Endometrium (tissue), 2 donors: ENCODE results near the gene HIGD1C.
"Not testable (repeated sequence)": the region's sequence is repeated elsewhere in the genome, so short reads cannot be mapped to it uniquely, and the experiment has no call there.

Experiments
- FAIRE-seq: peaks from 2 replicates; lab custom pipeline; 2012; peaks lifted over from hg19 to GRCh38; lab: Jason Lieb, UNC
- donor health status: control.
- donor health status: control.

The HIGD1C gene

DNA sequence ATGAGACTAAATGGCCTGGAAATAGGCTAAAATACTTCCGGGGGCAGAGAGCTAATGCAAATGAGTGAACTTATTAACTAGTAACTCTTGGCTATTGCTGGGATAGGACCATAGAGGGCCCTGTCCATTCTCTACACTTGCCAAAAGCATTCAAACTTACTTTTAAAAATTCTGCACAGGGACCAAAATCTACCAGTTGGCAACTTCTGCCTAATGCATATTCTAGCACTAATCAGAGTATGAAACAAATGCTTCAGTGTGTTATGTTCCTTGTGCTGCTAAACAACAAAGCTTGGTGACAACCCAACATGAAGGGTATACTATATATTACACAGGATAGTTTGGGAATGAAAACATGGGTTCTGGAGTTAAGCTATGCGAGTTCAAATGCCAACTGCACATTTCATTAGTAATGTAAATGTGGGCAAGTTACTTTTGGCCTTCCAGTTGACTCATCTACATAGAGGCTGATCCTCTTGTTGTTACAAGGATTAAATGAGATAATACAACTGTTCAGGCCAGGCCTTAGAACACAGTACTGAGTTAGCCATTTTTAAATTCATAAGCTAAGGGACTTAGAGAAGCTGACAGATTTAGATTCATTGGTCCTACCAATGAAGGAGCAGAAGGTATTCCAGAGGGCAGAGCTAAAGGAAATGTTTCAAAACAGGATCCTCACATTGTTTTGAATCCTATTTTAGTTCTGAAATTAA, 32.4 kb downstream of the HIGD1C start:
- no peak for FAIRE-seq

- FAIRE-seq: no peak
These were observed 33.0 kb downstream of the HIGD1C start for GRCh38 chr12:50985322-50985721.

DNA sequence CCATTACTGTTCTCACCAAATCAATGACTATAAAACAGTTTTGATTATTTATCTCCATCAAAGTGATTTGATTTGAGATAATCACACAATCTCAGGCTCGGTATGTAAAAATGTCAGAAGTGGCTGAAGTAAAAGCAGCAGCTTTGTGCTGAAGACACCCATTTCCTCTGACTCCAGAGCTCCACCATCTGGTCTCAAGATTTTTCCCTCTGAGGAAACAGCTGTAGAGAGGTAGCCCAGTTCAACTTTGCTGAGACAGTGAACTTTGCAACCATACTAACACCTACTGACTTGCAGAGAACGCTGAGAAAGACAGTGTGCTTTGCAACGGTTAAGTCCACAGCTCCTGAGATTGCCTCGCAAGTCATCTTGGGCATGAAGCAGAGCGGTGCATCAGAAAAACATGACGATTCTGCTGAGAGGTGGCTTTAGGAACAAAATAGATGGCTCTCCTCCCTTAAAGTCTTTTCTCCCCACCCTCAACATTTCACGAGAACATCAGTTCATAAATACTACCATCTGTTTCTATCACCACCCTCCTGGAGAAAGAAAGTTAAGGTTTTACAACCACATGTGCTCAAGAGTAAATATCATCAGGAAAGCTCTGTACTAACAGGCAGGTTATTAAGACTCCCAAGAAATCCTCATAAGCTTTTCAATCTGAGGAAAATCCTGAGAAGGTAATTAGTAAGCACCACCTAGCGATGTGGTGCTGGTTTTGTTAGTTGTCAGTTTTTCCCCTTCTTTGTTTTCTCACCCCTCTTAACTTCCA, 34.8 kb downstream of the HIGD1C start:
- peak; percentile 37 for FAIRE-seq

DNA sequence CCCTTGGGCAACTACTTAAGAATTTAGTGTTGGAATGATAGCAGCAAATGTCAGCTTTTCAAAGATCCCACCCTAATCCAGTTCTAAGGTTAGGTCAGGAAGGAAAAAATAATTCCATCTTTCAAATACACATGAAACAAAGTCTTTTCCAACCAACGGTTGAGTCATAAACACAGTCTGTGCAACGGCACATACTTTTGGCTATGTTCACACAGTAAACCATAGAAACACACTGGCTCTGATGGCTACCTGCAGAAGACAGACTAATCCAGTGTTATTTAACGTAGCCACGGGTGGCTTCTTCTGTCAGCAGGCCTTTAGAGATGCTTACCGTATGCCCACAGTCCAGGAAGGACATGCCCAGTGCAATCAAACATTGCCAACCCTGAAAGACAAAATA, 35.7 kb downstream of the HIGD1C start:
- no peak for FAIRE-seq

DNA sequence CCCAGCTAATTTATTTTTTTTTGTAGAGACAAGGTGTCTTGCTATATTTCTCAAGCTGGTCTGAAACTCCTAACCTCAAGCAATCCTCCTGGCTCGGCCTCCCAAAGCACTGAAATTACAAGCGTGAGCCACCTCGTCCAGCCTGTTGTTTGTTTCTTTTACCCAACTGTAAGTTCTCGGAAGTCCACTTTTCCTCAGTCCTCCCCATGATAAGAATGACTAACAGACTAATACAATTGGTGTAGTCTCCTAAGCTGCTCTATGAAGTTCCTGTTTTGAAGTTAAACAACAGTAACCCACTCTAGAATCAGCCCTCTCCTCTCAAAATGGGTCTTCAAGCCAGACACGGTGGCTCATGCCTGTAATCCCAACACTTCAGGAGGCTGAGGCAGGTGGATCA, 36.5 kb downstream of the HIGD1C start:
- FAIRE-seq: no peak

- no peak for FAIRE-seq
These were observed 37.9 kb downstream of the HIGD1C start for GRCh38 chr12:50990147-50990727.

DNA sequence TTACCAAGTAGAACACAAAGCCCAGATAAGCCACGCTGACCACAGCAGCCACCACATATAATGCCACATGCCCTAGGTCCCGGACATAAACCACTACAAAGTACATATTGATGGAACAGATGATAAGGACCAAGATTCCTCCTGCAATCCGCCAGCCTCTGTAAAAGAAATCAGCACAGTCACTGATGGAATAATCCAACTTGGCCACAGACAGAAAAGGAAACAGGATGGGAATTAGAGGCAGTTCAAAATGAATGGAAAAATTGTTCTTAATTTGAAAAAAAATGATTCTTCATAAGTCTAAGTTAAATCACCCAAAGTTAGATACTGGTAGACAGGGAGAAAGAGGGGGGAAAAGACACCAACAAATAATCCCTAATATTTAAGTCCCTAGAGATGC, 38.4 kb downstream of the HIGD1C start:
- FAIRE-seq: no peak

DNA sequence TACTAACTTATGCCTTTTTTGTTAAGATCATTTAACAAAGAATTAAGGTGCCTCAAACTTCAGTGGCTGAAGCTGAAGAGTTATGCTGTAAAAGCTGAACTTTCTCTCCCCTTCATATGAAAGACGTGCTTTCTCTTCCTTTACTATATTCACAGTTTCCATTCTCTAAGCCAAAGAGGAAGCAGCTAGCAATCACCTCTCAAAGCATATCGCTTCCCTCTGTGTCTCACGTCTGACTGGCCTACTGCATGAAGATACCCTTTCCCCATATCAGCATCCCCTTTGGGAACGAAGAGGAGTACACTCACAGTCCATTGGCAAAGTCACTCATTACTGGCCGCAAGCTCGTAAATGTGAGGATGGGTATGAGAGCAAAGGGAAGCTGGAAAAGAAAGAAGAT, 38.9 kb downstream of the HIGD1C start:
- FAIRE-seq: no peak

- FAIRE-seq: no peak
These were observed 40.5 kb downstream of the HIGD1C start for GRCh38 chr12:50992819-50993218.

DNA sequence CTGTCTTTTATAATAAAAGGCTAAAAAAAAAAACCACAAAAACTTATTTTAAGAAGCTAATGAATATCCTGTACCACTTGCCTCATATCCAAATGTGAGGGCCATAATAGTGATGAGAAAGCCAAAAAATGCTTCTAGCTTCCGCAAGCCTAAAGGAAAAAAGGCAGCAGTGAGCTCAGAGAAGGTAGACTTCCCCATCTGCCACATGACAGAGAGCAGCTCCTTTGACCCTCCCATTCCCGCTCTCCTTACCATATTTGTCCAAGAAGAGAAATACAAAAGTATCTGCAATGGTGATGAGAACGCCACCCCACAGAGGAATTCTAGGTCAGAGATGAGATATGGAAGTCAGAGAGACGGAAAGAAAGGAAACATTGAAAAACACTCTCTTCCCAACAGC, 46.7 kb downstream of the HIGD1C start:
- no peak for FAIRE-seq

DNA sequence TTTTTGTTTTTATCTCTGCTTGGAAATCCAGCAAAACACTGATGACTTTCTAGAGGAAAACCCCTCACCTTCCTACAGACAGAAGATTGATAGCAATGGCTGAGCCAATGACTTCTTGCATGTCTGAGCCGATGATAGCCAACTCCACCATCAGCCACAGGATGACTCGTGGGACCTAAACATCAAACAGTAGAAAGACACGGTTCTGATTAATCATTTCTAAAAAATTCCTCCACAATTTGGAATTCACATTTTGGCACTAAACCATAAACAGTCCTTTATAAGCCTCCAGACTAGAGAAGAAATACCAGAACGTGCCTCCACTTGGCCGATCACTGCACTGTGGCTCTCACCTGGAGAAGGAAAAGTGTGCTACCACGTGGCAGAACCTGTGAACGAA, 47.9 kb downstream of the HIGD1C start:
- FAIRE-seq: no peak

- no peak for FAIRE-seq
These were observed 49.5 kb downstream of the HIGD1C start for GRCh38 chr12:51001799-51002198.

- no peak for FAIRE-seq
These were observed 52.2 kb downstream of the HIGD1C start for GRCh38 chr12:51004504-51004903.

DNA sequence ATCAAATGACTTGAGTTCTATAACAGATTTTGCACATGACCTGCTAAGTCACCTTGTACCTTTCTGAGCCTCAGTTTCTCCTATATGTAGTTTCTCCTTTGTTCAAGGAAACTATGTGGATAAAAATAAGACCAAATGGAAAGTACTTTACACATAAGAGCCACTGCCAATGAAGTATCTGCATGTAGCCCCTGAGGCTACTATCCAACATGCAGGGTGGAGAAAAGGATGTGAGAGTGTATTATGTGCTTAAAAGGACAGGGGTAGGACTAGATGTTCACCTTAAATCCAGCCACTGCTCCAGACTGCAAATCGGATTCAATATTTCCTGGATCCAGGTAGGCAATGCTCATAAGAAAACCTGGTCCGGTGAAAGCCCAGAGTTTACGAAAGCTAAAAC, 52.7 kb downstream of the HIGD1C start:
- no peak for FAIRE-seq

- FAIRE-seq: no peak
These were observed 53.3 kb downstream of the HIGD1C start for GRCh38 chr12:51005671-51006070.

GRCh38 chr12:51008329-51009055, 56.1 kb downstream of the HIGD1C start:
- no peak for FAIRE-seq

DNA sequence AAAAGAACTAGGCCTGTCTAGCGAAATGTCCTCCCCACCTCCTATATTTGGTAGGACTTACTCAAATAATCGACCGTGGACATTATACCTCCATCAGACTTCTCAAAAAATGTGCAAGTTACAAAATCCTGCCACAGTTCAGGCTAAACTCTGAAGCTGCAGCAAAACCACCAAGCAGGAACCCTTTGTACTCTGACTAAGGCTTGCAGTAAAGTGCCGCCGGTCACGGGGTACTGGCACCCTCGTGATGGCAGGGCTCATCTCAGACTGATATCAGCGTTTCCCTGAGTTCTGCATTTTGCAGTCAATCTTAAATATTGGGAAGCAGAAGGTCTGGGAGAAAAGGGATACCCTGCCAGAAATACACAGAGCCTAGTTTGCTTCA, 56.7 kb downstream of the HIGD1C start:
- FAIRE-seq: no peak

DNA sequence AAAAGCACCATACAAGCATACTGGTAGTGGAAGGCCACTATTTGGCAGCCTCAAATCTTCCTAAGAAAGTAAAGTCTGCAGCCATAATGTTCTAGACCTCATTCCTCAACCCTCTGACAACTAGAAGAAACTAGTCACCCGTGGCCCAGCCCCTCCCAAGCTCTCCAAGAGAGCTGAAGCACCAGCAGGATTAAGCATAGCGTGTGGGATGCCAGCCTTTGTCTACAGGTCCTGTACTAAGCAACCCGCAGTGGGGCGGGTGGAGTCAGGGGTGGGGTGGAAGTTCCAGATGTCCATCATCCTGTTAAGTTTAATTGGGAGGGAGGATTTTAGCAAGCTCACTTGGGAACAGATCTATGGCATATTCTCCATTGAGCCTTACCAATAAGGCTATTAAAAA, 59.6 kb downstream of the HIGD1C start:
- no peak for FAIRE-seq

- no peak for FAIRE-seq
These were observed 60.4 kb downstream of the HIGD1C start for GRCh38 chr12:51012570-51013236.

- no peak for FAIRE-seq
These were observed 61.1 kb downstream of the HIGD1C start for GRCh38 chr12:51013441-51013840.

- FAIRE-seq: not testable (repeated sequence)
These were observed 62.1 kb downstream of the HIGD1C start for GRCh38 chr12:51014467-51014866.

DNA sequence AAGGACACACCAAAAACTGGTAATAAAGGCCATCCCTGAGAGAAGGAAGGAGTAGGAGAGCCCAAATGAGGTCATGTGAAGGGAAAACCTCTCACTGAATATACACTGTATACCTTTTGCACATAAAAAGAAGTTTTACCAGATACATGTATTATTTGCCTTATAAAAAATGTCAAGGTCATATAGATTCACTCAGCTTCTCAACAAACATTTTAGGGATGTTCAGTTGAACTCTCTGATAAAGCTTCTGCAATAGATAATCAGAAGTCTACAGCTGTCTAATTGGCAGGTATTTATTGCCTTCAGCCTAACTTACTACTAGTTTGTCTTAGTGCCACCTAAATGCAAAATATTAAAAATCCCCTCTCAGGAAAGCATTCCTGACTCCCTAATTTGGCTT, 65.1 kb downstream of the HIGD1C start:
- no peak for FAIRE-seq
